GM06990 (cell line): ENCODE measurements around the gene UBE2H.
"Not testable (repeated sequence)": the region's sequence is repeated elsewhere in the genome, so short reads cannot be mapped to it uniquely, and the experiment has no call there.

Source experiments
- DNase-seq: peaks from one replicate; pipeline ENCODE4 v3.0.0-alpha.2; 2011; ENCODE audit not compliant: insufficient read length; ENCODE audit errors: extremely low read depth
- H3K27me3 ChIP-seq: replicated peaks from 2 replicates; pipeline ENCODE4 v1.6.0; 2011; ENCODE audit warnings: low read length; ENCODE audit not compliant: control insufficient read depth, insufficient read depth
- H3K36me3 ChIP-seq: 2 replicates; pipeline ENCODE4 v1.5.1; 2011; ENCODE audit warnings: low read length; ENCODE audit not compliant: control insufficient read depth, insufficient read depth
- H3K4me3 ChIP-seq: replicated peaks from 2 replicates; pipeline ENCODE4 v1.5.1; 2011; ENCODE audit warnings: low read depth, mild to moderate bottlenecking, control low read depth, low read length
- TF ChIP-seq, protein P1 (sequence below): IDR thresholded peaks from 2 replicates; pipeline ENCODE4 v1.5.1; 2011; ENCODE audit warnings: low read length, control low read depth, mild to moderate bottlenecking, inconsistent platforms; ENCODE audit not compliant: insufficient read depth, poor library complexity, severe bottlenecking

Gene UBE2H

DNA sequence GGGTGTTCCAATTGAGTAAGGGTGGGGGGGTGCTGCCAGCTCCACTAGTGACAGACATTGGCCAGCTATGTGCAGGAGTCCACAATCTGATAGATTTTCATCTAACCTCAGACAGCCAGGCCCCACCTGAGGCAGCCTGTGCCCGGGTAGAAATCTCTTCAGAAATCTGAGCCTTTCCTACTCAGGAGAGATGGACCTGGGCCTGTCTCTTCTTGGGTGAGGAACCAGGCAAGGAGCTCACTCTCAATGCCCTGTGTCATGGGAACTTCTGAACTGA, 86.9 kb downstream of the UBE2H start:
- no peak overlapping the region for H3K4me3 ChIP-seq
- no peaks in the 10 kb centered on the region for H3K27me3 ChIP-seq
- TF ChIP-seq, protein P1, sequence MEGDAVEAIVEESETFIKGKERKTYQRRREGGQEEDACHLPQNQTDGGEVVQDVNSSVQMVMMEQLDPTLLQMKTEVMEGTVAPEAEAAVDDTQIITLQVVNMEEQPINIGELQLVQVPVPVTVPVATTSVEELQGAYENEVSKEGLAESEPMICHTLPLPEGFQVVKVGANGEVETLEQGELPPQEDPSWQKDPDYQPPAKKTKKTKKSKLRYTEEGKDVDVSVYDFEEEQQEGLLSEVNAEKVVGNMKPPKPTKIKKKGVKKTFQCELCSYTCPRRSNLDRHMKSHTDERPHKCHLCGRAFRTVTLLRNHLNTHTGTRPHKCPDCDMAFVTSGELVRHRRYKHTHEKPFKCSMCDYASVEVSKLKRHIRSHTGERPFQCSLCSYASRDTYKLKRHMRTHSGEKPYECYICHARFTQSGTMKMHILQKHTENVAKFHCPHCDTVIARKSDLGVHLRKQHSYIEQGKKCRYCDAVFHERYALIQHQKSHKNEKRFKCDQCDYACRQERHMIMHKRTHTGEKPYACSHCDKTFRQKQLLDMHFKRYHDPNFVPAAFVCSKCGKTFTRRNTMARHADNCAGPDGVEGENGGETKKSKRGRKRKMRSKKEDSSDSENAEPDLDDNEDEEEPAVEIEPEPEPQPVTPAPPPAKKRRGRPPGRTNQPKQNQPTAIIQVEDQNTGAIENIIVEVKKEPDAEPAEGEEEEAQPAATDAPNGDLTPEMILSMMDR = no peak
- no peak for DNase-seq
- peaks cover 2% of the 10 kb centered on the region for H3K36me3 ChIP-seq

- Histone ChIP-seq H3K36me3 (peaks cover under 1% of the 10 kb centered on the region), H3K4me3 (no peak overlapping the region), H3K27me3 (no peaks in the 10 kb centered on the region)
- TF ChIP-seq, protein P1 = no peak
- DNase-seq = no peak
Measured at GRCh38 chr7:129865093-129865924, 87.5 kb downstream of the UBE2H start.

GRCh38 chr7:129864676-129865075, 88.1 kb downstream of the UBE2H start:
- not testable (repeated sequence) for H3K36me3 ChIP-seq, H3K27me3 ChIP-seq, DNase-seq, H3K4me3 ChIP-seq

DNA sequence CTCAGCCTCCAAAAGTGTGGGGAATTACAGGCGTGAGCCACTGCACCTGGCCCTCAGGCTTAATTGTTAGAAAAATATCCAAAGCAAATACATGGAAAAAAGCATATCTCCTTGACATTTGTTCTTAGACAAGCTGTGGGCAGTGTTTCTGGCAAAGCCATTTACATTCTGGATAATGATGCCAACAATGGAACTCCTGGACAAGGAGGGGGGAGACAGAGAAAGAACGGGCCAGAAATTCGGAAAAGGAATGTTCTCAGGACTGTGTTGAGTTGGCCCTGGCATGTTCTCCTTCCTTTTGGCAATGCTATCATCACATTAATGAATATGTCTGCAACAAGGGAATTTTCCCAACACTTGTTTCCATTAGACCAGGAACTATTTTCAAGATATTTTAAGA, 88.7 kb downstream of the UBE2H start:
- no peaks in the 10 kb centered on the region for H3K36me3 ChIP-seq
- DNase-seq = no peak
- no peak overlapping the region for H3K4me3 ChIP-seq
- TF ChIP-seq, protein P1 = no peak
- H3K27me3 ChIP-seq = no peaks in the 10 kb centered on the region

DNA sequence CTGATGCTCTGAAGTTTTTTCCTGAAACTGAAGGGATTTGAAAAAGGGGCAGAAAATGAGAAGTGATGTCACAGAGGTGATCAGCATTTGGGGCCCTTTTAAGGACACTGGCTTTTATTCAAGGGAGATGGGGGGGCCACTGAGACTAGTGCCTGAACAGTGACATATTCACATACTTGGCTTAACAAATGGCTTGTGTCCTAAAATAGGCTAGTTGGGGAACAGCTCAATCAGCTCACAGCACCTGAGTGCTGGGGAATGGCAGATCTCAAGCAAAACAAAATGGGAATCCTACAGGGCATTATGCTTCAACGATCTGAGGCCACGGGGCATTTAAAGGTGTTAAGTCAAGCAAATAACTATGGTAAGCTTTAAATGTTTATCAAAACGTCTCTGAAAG, 90.1 kb downstream of the UBE2H start:
- DNase-seq = peak; percentile 17
- no peaks in the 10 kb centered on the region for H3K27me3 ChIP-seq
- no peak overlapping the region for H3K4me3 ChIP-seq
- TF ChIP-seq, protein P1 = no peak
- no peaks in the 10 kb centered on the region for H3K36me3 ChIP-seq

- H3K4me3 ChIP-seq, H3K36me3 ChIP-seq, DNase-seq, H3K27me3 ChIP-seq: not testable (repeated sequence)
Measured at GRCh38 chr7:129860784-129861183, 92.0 kb downstream of the UBE2H start.

GRCh38 chr7:129859183-129859582, 93.6 kb downstream of the UBE2H start:
- DNase-seq = peak; percentile 33
- TF ChIP-seq, protein P1 = no peak
- no peak overlapping the region for H3K4me3 ChIP-seq

More at GRCh38 chr7:129859183-129859582, 93.6 kb downstream of the UBE2H start:
- Histone ChIP-seq H3K36me3 (no peaks in the 10 kb centered on the region; the same call in 1 of the 2 replicates), H3K27me3 (no peaks in the 10 kb centered on the region)
